Ectodermal cell (in vitro differentiated cells): Measurements from ENCODE around the gene WSCD2.

ENCODE experiments used
- H3K27ac ChIP-seq: 2 replicates; pipeline ENCODE4 v1.7.0; 2013; ENCODE audit warnings: mild to moderate bottlenecking, low read depth, low read length; ENCODE audit not compliant: insufficient read depth, poor library complexity, severe bottlenecking
- H3K27me3 ChIP-seq: 2 replicates; pipeline ENCODE4 v1.7.0; 2013; ENCODE audit warnings: mild to moderate bottlenecking, low read length; ENCODE audit not compliant: insufficient read depth, control insufficient read depth, poor library complexity, severe bottlenecking
- H3K36me3 ChIP-seq: one replicate; pipeline ENCODE4 v1.7.0; 2013; ENCODE audit warnings: low read length; ENCODE audit not compliant: control insufficient read depth, insufficient read depth
- H3K4me1 ChIP-seq: one replicate; pipeline ENCODE4 v1.7.0; 2013; ENCODE audit warnings: low read length; ENCODE audit not compliant: control insufficient read depth, insufficient read depth
- H3K4me3 ChIP-seq: 2 replicates; pipeline ENCODE4 v1.7.0; 2013; ENCODE audit warnings: low read depth, low read length, control low read depth; ENCODE audit not compliant: insufficient read depth
- H3K9me3 ChIP-seq: 2 replicates; pipeline ENCODE4 v1.7.0; 2013; ENCODE audit warnings: mild to moderate bottlenecking, low read length, moderate library complexity; ENCODE audit not compliant: control insufficient read depth
- WGBS, 2 experiments: methylation state at CpG; one replicate each; pipeline ENCODE4 v1.1.7; 2013; ENCODE audit warnings: missing lambda C conversion rate in 2 of 2; 5-methylcytosine and 5-hydroxymethylcytosine counted together

Gene WSCD2

GRCh38 chr12:108254517-108255251, 125.6 kb downstream of the WSCD2 start:
- H3K27ac ChIP-seq, result no peak overlapping the region

GRCh38 chr12:108255252-108255602, 126.1 kb downstream of the WSCD2 start:
- Histone ChIP-seq H3K27me3 (no peaks in the 10 kb centered on the region), H3K27ac (no peak overlapping the region), H3K36me3 (no peaks in the 10 kb centered on the region), H3K4me3 (no peak overlapping the region), H3K4me1 (peaks cover 36% of the 10 kb centered on the region), H3K9me3 (no peaks in the 10 kb centered on the region)
- WGBS, 2 experiments, result 91 to 93% methylated on average over 3 of the region's 3 CpGs

More at GRCh38 chr12:108254517-108255251, 125.6 kb downstream of the WSCD2 start:
- H3K9me3 ChIP-seq, result no peaks in the 10 kb centered on the region
- H3K27me3 ChIP-seq, result no peaks in the 10 kb centered on the region
- no peaks in the 10 kb centered on the region for H3K36me3 ChIP-seq
- peaks cover 36% of the 10 kb centered on the region for H3K4me1 ChIP-seq
- 87 to 89% methylated on average over 12 of the region's 13 CpGs for WGBS, 2 experiments
- H3K4me3 ChIP-seq, result no peak overlapping the region

- Histone ChIP-seq H3K4me3 (no peak overlapping the region), H3K9me3 (peaks cover 3% of the 10 kb centered on the region), H3K4me1 (peaks cover 31% of the 10 kb centered on the region), H3K27me3 (no peaks in the 10 kb centered on the region), H3K36me3 (no peaks in the 10 kb centered on the region), H3K27ac (no peak overlapping the region)
- 90 to 95% methylated on average over 3 of the region's 3 CpGs for WGBS, 2 experiments
These were observed 127.9 kb downstream of the WSCD2 start for GRCh38 chr12:108257004-108257403.

GRCh38 chr12:108257610-108258106, 128.6 kb downstream of the WSCD2 start:
- no peaks in the 10 kb centered on the region for H3K27me3 ChIP-seq
- peaks cover 3% of the 10 kb centered on the region for H3K9me3 ChIP-seq
- 94 to 95% methylated on average over 4 of the region's 4 CpGs for WGBS, 2 experiments
- peaks cover 26% of the 10 kb centered on the region for H3K4me1 ChIP-seq
- no peak overlapping the region for H3K4me3 ChIP-seq
- no peak overlapping the region for H3K27ac ChIP-seq
- no peaks in the 10 kb centered on the region for H3K36me3 ChIP-seq

GRCh38 chr12:108260039-108260438, 131.0 kb downstream of the WSCD2 start:
- Histone ChIP-seq H3K4me1 (peaks cover 4% of the 10 kb centered on the region), H3K4me3 (no peak overlapping the region), H3K36me3 (no peaks in the 10 kb centered on the region), H3K27ac (no peak overlapping the region), H3K9me3 (peaks cover 3% of the 10 kb centered on the region), H3K27me3 (no peaks in the 10 kb centered on the region)
- 81 to 87% methylated on average over 2 to 3 of the region's 3 CpGs for WGBS, 2 experiments

- H3K27me3 ChIP-seq, result no peaks in the 10 kb centered on the region
- H3K4me1 ChIP-seq, result no peaks in the 10 kb centered on the region
- H3K4me3 ChIP-seq, result no peak overlapping the region
- H3K27ac ChIP-seq, result no peak overlapping the region
- H3K36me3 ChIP-seq, result no peaks in the 10 kb centered on the region
- H3K9me3 ChIP-seq, result peaks cover 3% of the 10 kb centered on the region
These were observed 131.9 kb downstream of the WSCD2 start for GRCh38 chr12:108260969-108261368.

GRCh38 chr12:108265505-108265904, 136.4 kb downstream of the WSCD2 start:
- Histone ChIP-seq H3K36me3 (no peaks in the 10 kb centered on the region), H3K27me3 (no peaks in the 10 kb centered on the region), H3K4me3 (no peak overlapping the region), H3K4me1 (no peaks in the 10 kb centered on the region), H3K27ac (no peak overlapping the region), H3K9me3 (peaks cover 3% of the 10 kb centered on the region)
- 83% methylated on average over 1 of the region's 1 CpG; no CpG with 5 or more reads in 1 of the 2 experiments for WGBS, 2 experiments

GRCh38 chr12:108266131-108266530, 137.0 kb downstream of the WSCD2 start:
- Histone ChIP-seq H3K27ac (no peak overlapping the region), H3K4me1 (no peaks in the 10 kb centered on the region), H3K27me3 (no peaks in the 10 kb centered on the region), H3K9me3 (peaks cover 2% of the 10 kb centered on the region), H3K4me3 (no peak overlapping the region), H3K36me3 (no peaks in the 10 kb centered on the region)
- WGBS, 2 experiments, result 92 to 95% methylated on average over 1 of the region's 1 CpG

- no peak overlapping the region for H3K4me3 ChIP-seq
- no peaks in the 10 kb centered on the region for H3K4me1 ChIP-seq
- no peak overlapping the region for H3K27ac ChIP-seq
- H3K27me3 ChIP-seq, result no peaks in the 10 kb centered on the region
- H3K36me3 ChIP-seq, result no peaks in the 10 kb centered on the region
- no peaks in the 10 kb centered on the region for H3K9me3 ChIP-seq
- 90% methylated on average over 4 of the region's 4 CpGs for WGBS, 2 experiments
These were observed 138.4 kb downstream of the WSCD2 start for GRCh38 chr12:108267450-108267849.

- H3K4me1 ChIP-seq, result peaks cover 7% of the 10 kb centered on the region
- H3K9me3 ChIP-seq, result no peaks in the 10 kb centered on the region
- H3K27ac ChIP-seq, result no peak overlapping the region
- H3K36me3 ChIP-seq, result no peaks in the 10 kb centered on the region
- H3K4me3 ChIP-seq, result no peak overlapping the region
- 78 to 90% methylated on average over 1 of the region's 1 CpG for WGBS, 2 experiments
- H3K27me3 ChIP-seq, result no peaks in the 10 kb centered on the region
These were observed 139.3 kb downstream of the WSCD2 start for GRCh38 chr12:108268397-108268796.
